GM18505 (cell line): ENCODE results near the gene CTNNBL1.
"Not testable (repeated sequence)": the region's sequence is repeated elsewhere in the genome, so short reads cannot be mapped to it uniquely, and the experiment has no call there.

ENCODE experiments used
- ATAC-seq: cut with Tn5 transposase; IDR thresholded peaks from one replicate; pipeline ENCODE4 v1.9.1; 2021; ENCODE audit not compliant: unreplicated experiment
- POLR2A ChIP-seq: IDR thresholded peaks from 4 replicates; pipeline ENCODE4 v1.6.1; 2011; ENCODE audit warnings: borderline replicate concordance; ENCODE audit not compliant: insufficient read depth, insufficient read length; ENCODE audit errors: extremely low read depth

CTNNBL1 gene

GRCh38 chr20:37711994-37712964 is 18.4 kb downstream of the CTNNBL1 start:
- ATAC-seq, result no peak
- no peak for TF ChIP-seq POLR2A

- ATAC-seq, result no peak
- no peak for TF ChIP-seq POLR2A
Observed at GRCh38 chr20:37713396-37713795, 19.6 kb downstream of the CTNNBL1 start.

DNA sequence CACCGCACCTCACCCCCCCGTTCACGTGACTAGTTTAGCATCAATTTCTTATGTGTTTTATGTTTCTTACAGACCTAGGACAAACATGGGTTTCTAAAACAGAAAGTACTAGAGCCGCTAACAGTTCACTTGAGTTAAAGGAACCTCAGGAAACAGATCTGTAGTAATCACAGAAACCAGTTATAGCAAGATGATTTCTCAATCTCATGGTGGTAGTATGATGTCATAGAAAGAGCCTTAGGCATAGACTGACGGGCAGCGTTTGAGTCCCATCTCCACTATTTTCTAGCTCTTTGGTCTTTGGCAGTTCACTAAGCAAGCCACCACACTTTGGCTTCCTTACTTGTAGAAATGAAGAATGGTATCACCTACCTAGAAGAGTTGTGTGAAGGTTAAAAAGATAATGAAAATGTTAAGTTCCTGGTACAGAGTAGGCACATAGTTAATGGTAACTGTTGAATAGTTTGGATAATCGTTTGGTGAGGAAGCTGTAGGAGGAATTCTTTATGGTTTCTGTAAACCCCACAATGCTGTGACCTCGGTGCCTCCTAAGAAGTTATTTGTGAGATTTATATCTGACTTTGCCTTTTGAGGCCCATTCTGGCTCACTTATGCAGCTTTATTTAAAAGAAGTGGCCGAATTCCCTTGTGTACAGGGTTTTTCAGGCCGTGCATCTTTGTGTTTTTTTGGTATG is 21.3 kb downstream of the CTNNBL1 start:
- ATAC-seq, result no peak
- TF ChIP-seq POLR2A, result no peak

DNA sequence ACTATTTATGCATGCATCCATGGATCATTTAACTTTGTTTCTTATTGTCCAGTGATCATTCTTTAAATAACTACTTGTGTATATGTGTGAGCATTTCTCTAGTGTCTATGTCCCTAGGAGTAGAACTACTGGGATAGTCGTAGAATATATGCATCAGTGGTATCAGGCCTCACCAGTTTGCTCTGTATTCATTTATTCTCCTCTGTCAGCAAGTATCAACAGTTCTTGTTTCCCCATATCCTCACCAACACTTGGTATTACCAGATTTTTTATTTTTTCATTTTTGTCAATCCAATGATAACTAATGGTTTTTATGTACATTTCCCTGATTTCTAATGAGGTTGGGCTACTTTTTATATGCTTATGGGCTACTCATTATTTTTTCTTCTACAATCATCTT is 27.9 kb downstream of the CTNNBL1 start:
- no peak for TF ChIP-seq POLR2A
- ATAC-seq, result no peak

DNA sequence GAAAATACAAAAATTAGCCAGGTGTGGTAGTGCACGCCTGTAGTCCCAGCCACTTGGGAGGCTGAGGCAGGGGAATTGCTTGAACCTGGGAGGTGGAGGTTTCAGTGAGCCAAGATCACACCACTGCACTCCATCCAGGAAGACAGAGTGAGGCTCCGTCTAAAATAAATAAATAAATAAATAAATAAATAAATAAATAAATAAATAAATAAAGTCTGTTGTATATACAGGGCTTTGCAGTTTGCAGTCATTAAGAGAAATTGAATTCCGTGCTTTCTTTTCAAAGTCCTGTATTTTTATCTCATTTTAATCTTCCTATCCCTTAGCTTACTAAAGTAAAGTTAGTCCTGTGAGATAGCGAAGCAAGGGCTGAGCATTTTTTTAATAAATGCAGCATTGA is 28.5 kb downstream of the CTNNBL1 start:
- ATAC-seq, result not testable (repeated sequence)

- no peak for ATAC-seq
- TF ChIP-seq POLR2A, result no peak
Observed at GRCh38 chr20:37723668-37724067, 29.8 kb downstream of the CTNNBL1 start.

GRCh38 chr20:37725165-37725564 is 31.3 kb downstream of the CTNNBL1 start:
- ATAC-seq, result no peak
- TF ChIP-seq POLR2A, result no peak

- no peak for TF ChIP-seq POLR2A
- ATAC-seq, result no peak
Observed at GRCh38 chr20:37725855-37726254, 32.0 kb downstream of the CTNNBL1 start.

DNA sequence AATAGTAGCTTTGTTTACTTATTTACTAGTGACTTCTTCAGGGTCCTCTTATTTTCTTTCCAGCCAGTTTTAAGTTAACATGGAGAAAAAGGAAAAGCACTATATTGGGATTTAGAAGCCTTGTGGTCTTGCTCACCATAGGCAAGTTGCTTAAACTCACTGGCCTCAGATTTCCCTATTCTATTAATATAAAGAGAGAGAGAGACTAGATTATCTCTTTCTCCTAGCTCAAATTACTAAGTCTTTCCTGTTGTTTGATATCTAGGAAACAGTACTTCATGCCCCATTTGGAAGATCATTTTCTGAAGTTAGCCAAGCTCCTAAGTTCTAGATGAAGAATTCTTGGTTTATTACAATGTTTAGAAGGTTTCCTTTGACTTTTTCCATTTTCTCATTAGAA is 32.5 kb downstream of the CTNNBL1 start:
- no peak for ATAC-seq

DNA sequence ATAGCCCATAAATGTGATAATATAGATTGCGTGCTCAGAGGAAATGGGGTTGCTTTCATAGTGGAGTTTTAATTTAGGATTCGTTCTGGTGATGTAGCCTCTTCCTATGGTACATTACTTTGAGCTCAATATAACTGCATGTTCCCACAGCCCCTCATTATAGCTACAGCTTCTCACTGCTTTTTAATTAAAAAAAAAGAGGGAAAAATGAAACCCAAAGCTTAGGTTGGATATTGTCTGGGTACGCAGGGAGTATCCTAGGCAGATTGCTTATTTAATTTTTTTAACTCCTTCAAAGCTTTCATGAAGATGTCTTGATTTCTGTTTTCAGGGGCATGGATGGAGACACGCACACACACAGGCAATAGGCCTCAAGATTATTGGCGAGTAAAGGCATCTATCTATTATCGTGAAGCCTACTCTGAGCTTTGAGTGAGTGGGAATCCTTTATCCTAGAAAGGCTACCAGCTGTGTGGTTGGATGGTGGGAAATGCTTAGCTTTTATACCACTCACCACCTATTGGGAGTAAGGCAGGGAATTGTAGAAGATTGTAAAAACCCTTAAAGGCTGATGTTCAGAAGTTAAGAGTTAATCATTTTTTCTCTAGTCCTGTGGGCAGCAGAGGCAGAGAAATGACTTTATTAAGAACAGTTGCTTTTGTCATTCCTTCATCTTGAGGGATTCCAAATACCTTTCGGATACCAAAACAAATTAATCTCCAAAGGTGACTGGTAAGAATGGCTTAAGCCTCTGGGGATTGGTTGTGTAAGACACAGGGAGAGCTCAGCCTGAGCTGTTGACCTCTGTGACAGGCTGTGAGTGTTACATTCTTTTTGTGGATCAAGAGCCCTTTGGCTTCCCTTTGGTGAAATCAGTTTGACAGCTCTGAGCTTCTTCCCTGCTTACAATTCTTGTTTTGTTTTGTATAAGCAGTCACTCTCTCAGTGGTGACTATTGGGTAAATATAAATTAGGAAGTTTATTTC is 33.4 kb downstream of the CTNNBL1 start:
- TF ChIP-seq POLR2A, result no peak
- ATAC-seq, result no peak

More for the DNA sequence above, 32.5 kb downstream of the CTNNBL1 start:
- TF ChIP-seq POLR2A, result no peak

- no peak for ATAC-seq
- no peak for TF ChIP-seq POLR2A
Observed at GRCh38 chr20:37727957-37728634, 34.3 kb downstream of the CTNNBL1 start.

GRCh38 chr20:37728635-37728983 is 34.8 kb downstream of the CTNNBL1 start:
- no peak for ATAC-seq
- TF ChIP-seq POLR2A, result no peak
